NB4 (cell line): ENCODE data around the gene OLFML2B.

Source experiments
- DNase-seq: peaks from one replicate; pipeline ENCODE4 v3.0.0; 2010; ENCODE audit warnings: low read depth
- H3K4me3 ChIP-seq: one replicate; pipeline ENCODE4 v1.5.1; 2011; ENCODE audit warnings: mild to moderate bottlenecking, low read depth, low read length, moderate library complexity
- MAX ChIP-seq: IDR thresholded peaks from 2 replicates; pipeline ENCODE4 v1.6.1; 2011; ENCODE audit warnings: low read depth, low read length
- MYC ChIP-seq: IDR thresholded peaks from 2 replicates; pipeline ENCODE4 v1.6.1; 2011; ENCODE audit warnings: low read depth, low read length
- POLR2A ChIP-seq: IDR thresholded peaks from 2 replicates; pipeline ENCODE4 v1.6.1; 2011; ENCODE audit warnings: mild to moderate bottlenecking; ENCODE audit not compliant: insufficient read length; ENCODE audit errors: extremely low read depth
- TF ChIP-seq, protein P1 (sequence below): IDR thresholded peaks from one replicate; pipeline ENCODE4 v1.5.1; 2012; ENCODE audit warnings: low read depth, low read length

Gene OLFML2B

GRCh38 chr1:162023547-162024501, at the start of gene OLFML2B:
Gene OLFML2B, minus strand, starts transcription at chr1:162023869. Its CDS starts 439 bp downstream, at chr1:162023430.
- H3K4me3 ChIP-seq: peak within 1 kb of the TSS; percentile 54
- TF ChIP-seq MAX (no peak), POLR2A (no peak), MYC (no peak)
- TF ChIP-seq, protein P1, sequence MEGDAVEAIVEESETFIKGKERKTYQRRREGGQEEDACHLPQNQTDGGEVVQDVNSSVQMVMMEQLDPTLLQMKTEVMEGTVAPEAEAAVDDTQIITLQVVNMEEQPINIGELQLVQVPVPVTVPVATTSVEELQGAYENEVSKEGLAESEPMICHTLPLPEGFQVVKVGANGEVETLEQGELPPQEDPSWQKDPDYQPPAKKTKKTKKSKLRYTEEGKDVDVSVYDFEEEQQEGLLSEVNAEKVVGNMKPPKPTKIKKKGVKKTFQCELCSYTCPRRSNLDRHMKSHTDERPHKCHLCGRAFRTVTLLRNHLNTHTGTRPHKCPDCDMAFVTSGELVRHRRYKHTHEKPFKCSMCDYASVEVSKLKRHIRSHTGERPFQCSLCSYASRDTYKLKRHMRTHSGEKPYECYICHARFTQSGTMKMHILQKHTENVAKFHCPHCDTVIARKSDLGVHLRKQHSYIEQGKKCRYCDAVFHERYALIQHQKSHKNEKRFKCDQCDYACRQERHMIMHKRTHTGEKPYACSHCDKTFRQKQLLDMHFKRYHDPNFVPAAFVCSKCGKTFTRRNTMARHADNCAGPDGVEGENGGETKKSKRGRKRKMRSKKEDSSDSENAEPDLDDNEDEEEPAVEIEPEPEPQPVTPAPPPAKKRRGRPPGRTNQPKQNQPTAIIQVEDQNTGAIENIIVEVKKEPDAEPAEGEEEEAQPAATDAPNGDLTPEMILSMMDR: no peak
- peak; percentile 66 for DNase-seq

GRCh38 chr1:162072740-162073139, 49.1 kb upstream of the OLFML2B start:
- DNase-seq: no peak
- H3K4me3 ChIP-seq: no peak overlapping the region
- TF ChIP-seq MYC (no peak), POLR2A (no peak), MAX (no peak)
- TF ChIP-seq, protein P1: no peak

DNA sequence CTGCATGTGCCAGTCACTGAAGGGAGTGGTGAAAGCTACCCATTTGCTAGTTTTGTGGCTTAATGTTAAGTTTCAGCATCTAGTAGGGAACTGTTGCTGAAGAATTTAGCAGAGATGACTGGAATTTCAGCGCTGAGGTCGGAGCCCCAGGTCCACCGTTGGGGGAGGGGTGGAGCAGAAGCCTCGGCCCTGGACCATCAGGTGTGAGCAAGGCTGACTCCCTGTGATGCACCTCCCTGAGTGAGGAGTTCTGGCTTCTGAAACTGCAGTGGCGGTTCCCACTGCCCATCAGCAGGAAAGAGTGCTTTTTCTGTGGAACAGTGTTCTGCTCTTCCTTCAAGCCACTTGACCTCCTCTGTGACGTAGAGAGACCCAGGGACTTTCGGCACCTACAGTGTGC, 47.2 kb upstream of the OLFML2B start:
- no peak for DNase-seq
- TF ChIP-seq POLR2A (no peak), MAX (no peak), MYC (no peak)
- TF ChIP-seq, protein P1: no peak
- H3K4me3 ChIP-seq: no peak overlapping the region

DNA sequence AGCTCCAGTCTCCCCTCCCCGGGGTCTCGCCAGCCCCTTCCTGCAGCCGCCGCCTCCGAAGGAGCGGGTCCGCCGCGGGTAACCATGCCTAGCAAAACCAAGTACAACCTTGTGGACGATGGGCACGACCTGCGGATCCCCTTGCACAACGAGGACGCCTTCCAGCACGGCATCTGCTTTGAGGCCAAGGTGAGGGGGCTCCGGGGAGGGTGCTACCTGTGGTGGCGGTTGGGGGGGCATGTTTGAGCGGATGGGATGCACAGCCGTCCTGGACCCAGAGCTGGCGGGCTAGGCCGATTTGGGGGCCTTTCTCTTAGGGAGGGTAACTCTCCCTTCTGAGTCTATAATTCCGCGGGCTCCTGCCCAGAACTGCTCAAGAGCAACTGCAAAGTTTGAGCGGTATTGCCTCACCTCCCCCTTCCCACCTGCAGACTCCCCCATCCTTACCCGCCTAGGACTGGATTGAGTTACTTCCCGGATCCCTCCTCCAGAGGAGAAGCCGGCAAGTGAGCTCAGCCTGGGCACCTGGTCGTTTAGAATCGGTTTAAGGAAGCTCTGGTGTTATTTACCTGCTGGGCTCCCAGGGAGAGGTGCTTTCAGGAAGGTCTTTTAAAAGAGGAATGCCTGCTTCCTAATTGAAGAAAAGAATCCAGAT, 46.6 kb upstream of the OLFML2B start:
- DNase-seq: peak; percentile 7
- peak overlapping the region; percentile 28 for H3K4me3 ChIP-seq
- TF ChIP-seq MAX (no peak), POLR2A (no peak), MYC (no peak)
- TF ChIP-seq, protein P1: no peak

DNA sequence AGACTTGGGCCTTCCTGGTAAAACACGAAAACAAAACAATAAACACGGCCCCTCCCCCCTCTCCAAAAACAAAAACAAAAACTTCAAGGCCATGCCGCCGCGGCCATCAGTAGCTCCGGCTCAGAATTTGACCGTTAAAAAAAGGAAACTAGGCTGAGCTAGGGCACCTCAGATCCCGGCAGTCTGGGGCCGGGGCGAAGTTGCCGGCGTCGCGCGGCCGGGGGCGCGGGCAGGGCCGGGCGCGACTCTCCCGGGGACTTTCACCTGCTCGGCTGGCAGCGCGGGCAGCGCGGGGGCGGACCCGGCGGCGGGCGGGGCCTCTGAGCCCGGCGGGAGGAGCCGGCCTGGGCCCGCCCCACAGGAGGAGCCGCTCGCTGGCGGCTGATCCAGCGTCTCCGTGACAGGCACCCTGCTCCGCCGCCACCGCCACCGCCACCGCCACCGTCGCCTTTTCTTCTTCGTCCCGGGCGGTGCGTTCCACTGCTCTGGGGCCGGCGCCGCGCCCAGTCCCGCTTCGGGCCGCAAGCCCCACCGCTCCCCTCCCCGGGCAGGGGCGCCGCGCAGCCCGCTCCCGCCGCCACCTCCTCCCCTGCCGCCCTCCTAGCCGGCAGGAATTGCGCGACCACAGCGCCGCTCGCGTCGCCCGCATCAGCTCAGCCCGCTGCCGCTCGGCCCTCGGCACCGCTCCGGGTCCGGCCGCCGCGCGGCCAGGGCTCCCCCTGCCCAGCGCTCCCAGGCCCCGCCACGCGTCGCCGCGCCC, 45.8 kb upstream of the OLFML2B start, which contains the start of gene NOS1AP:
Gene NOS1AP, plus strand, starts transcription at position 358 of the 760 bp plus-strand sequence. CDS start 487 bp downstream, outside the sequence.
- TF ChIP-seq, protein P1: no peak
- TF ChIP-seq POLR2A (no peak), MYC (no peak), MAX (no peak)
- peak within 1 kb of the TSS; percentile 28 for H3K4me3 ChIP-seq
- peak; percentile 77 for DNase-seq
